H1 (cell line): ENCODE measurements around the gene KRTAP8-1. TPM values are rescaled to one million over a fixed set of nuclear protein-coding genes. Genes with fewer than 3 reads are reported as not detected.

Experiments
- CTCF ChIA-PET: fragments of 300-600 bp; sonication (Branson Sonifier 250); formaldehyde crosslinking; loops from one replicate; lab custom pipeline; 2021; ENCODE audit not compliant: partially characterized antibody; lab: Charles Lee
- POLR2A ChIA-PET: fragments of 300-600 bp; sonication (Branson Sonifier 250); formaldehyde crosslinking; loops from one replicate; lab custom pipeline; 2021; ENCODE audit warnings: inconsistent platforms; ENCODE audit not compliant: partially characterized antibody; lab: Charles Lee
- DNase-seq, 2 experiments: peaks; one replicate each; pipeline versions ENCODE4 v3.0.0 to v3.0.0-alpha.2; 2010 to 2022; ENCODE audit warnings: low spot score in 2 of 2, low read depth in 1 of 2, mixed read lengths in 1 of 2
- FAIRE-seq: peaks from 2 replicates; lab custom pipeline; 2011; peaks lifted over from hg19 to GRCh38; lab: Jason Lieb, UNC
- H2AFZ ChIP-seq: 2 replicates; pipeline ENCODE4 v1.8.1; 2012; ENCODE audit warnings: low read length, inconsistent platforms
- H2AK5ac ChIP-seq: 2 replicates; pipeline ENCODE4 v1.6.1; 2013; ENCODE audit warnings: low read depth, low read length
- H2BK120ac ChIP-seq: replicated peaks from 2 replicates; pipeline ENCODE3; 2013; ENCODE audit warnings: low read depth, low read length, inconsistent platforms
- H2BK12ac ChIP-seq: 2 replicates; pipeline ENCODE4 v1.6.1; 2013; ENCODE audit warnings: low read depth, low read length
- H2BK15ac ChIP-seq: 2 replicates; pipeline ENCODE4 v1.6.1; 2013; ENCODE audit warnings: low read length
- H2BK20ac ChIP-seq: 2 replicates; pipeline ENCODE4 v1.6.1; 2013; ENCODE audit warnings: low read length
- H2BK5ac ChIP-seq: 2 replicates; pipeline ENCODE4 v1.6.1; 2013; ENCODE audit warnings: low read depth, low read length
- H3K14ac ChIP-seq: 2 replicates; pipeline ENCODE4 v1.6.1; 2013; ENCODE audit warnings: inconsistent platforms; ENCODE audit not compliant: insufficient read length
- H3K18ac ChIP-seq: 2 replicates; pipeline ENCODE4 v1.6.1; 2013; ENCODE audit warnings: low read length; ENCODE audit errors: extremely low read depth
- H3K23ac ChIP-seq: 2 replicates; pipeline ENCODE4 v1.6.1; 2013; ENCODE audit warnings: inconsistent platforms; ENCODE audit not compliant: insufficient read length
- H3K23me2 ChIP-seq: 2 replicates; pipeline ENCODE4 v1.6.1; 2013; ENCODE audit warnings: low read depth, low read length
- H3K27ac ChIP-seq: 2 replicates; pipeline ENCODE4 v1.6.1; 2011; ENCODE audit warnings: low read depth, low read length, inconsistent platforms
- H3K27me3 ChIP-seq, 4 experiments: replicated peaks in 1 of 4; 1 replicate in 1 of 4; 2 replicates in 3 of 4; pipeline versions ENCODE4 v1.6.1 to v1.8.1; 2011 to 2013; ENCODE audit warnings: low read length in 3 of 4, mild to moderate bottlenecking in 3 of 4, inconsistent platforms in 2 of 4, mixed read lengths in 2 of 4, moderate library complexity in 1 of 4; ENCODE audit not compliant: control insufficient read depth in 3 of 4, insufficient read depth in 3 of 4; ENCODE audit errors: extremely low read depth in 1 of 4
- H3K36me3 ChIP-seq, 4 experiments: 2 replicates each; pipeline versions ENCODE4 v1.6.1 to v1.8.1; 2011 to 2013; ENCODE audit warnings: mild to moderate bottlenecking in 4 of 4, low read length in 3 of 4, moderate library complexity in 2 of 4, control low read depth in 1 of 4, inconsistent platforms in 1 of 4; ENCODE audit not compliant: insufficient read depth in 4 of 4, control insufficient read depth in 2 of 4
- H3K4ac ChIP-seq: replicated peaks from 2 replicates; pipeline ENCODE3; 2013; ENCODE audit warnings: low read length, low read depth, mixed read lengths, inconsistent platforms; ENCODE audit not compliant: insufficient read length
- H3K4me1 ChIP-seq, 4 experiments: replicated peaks in 1 of 4; 1 replicate in 1 of 4; 2 replicates in 3 of 4; pipeline versions ENCODE4 v1.6.1 to v1.8.1; 2011 to 2013; ENCODE audit warnings: low read length in 3 of 4, inconsistent platforms in 2 of 4, mixed read lengths in 1 of 4; ENCODE audit not compliant: insufficient read depth in 4 of 4, control insufficient read depth in 3 of 4
- H3K4me2 ChIP-seq, 2 experiments: 2 replicates each; pipeline versions ENCODE4 v1.6.1 to v1.8.1; 2011 to 2013; ENCODE audit warnings: low read depth in 2 of 2, low read length in 2 of 2, control low read depth in 1 of 2, inconsistent platforms in 1 of 2, mild to moderate bottlenecking in 1 of 2; ENCODE audit not compliant: insufficient read depth in 1 of 2
- H3K4me3 ChIP-seq, 4 experiments: fragments of 200-600, 300-600 bp in 1 of 4; sonication (generic), shearing (Covaris generic), sonication (Bioruptor Twin) in 1 of 4; 2 replicates each; pipeline versions ENCODE4 v1.5.1 to v1.8.1; 2011 to 2016; ENCODE audit warnings: low read length in 4 of 4, low read depth in 3 of 4, control low read depth in 2 of 4, inconsistent platforms in 2 of 4, mild to moderate bottlenecking in 2 of 4, mixed read lengths in 1 of 4, moderate library complexity in 1 of 4; ENCODE audit not compliant: insufficient read depth in 2 of 4; ENCODE audit errors: extremely low read depth in 1 of 4
- H3K56ac ChIP-seq: replicated peaks from 2 replicates; pipeline ENCODE3; 2013; ENCODE audit warnings: low read depth, mild to moderate bottlenecking, mixed read lengths, low read length, inconsistent platforms; ENCODE audit not compliant: insufficient read length
- H3K79me1 ChIP-seq: 2 replicates; pipeline ENCODE4 v1.6.1; 2013; ENCODE audit warnings: low read depth, low read length, control low read depth
- H3K79me2 ChIP-seq, 2 experiments: 2 replicates each; pipeline versions ENCODE4 v1.6.1 to v1.8.1; 2012 to 2013; ENCODE audit warnings: low read length in 2 of 2, mild to moderate bottlenecking in 2 of 2, inconsistent platforms in 1 of 2; ENCODE audit not compliant: insufficient read depth in 2 of 2, control insufficient read depth in 1 of 2
- H3K9ac ChIP-seq, 4 experiments: replicated peaks in 1 of 4; 1 replicate in 1 of 4; 2 replicates in 3 of 4; pipeline versions ENCODE4 v1.6.1 to v1.8.1; 2011 to 2013; ENCODE audit warnings: low read depth in 3 of 4, low read length in 3 of 4, control low read depth in 2 of 4, mild to moderate bottlenecking in 2 of 4, moderate library complexity in 2 of 4, inconsistent platforms in 1 of 4; ENCODE audit errors: extremely low read depth in 1 of 4
- H3K9me3 ChIP-seq, 2 experiments: 2 replicates each; pipeline versions ENCODE4 v1.6.1 to v1.8.1; 2012 to 2013; ENCODE audit warnings: mild to moderate bottlenecking in 2 of 2, moderate library complexity in 2 of 2, control low read depth in 1 of 2, inconsistent platforms in 1 of 2, low read depth in 1 of 2, low read length in 1 of 2, mixed read lengths in 1 of 2; ENCODE audit not compliant: insufficient read depth in 2 of 2
- H4K20me1 ChIP-seq, 2 experiments: replicated peaks in 1 of 2; 2 replicates each; pipeline versions ENCODE3 to v1.8.1; 2011 to 2013; ENCODE audit warnings: inconsistent platforms in 2 of 2, low read length in 2 of 2, mild to moderate bottlenecking in 1 of 2; ENCODE audit not compliant: insufficient read depth in 2 of 2, control insufficient read depth in 1 of 2
- H4K5ac ChIP-seq: 2 replicates; pipeline ENCODE4 v1.6.1; 2013; ENCODE audit warnings: low read length, low read depth, mixed read lengths, inconsistent platforms; ENCODE audit not compliant: insufficient read length
- H4K8ac ChIP-seq: 2 replicates; pipeline ENCODE4 v1.8.0; 2013; ENCODE audit warnings: mild to moderate bottlenecking, moderate library complexity, low read length, inconsistent platforms; ENCODE audit not compliant: insufficient read depth; ENCODE audit errors: extremely low read depth
- H4K91ac ChIP-seq: replicated peaks from 2 replicates; pipeline ENCODE3; 2013; ENCODE audit warnings: low read length, mixed read lengths, inconsistent platforms; ENCODE audit not compliant: insufficient read length
- GABPA ChIP-seq: IDR thresholded peaks from 2 replicates; pipeline ENCODE4 v1.6.1; 2011; ENCODE audit warnings: mild to moderate bottlenecking, low read length, moderate library complexity, borderline replicate concordance; ENCODE audit not compliant: insufficient read depth
- GTF2F1 ChIP-seq: IDR thresholded peaks from 2 replicates; pipeline ENCODE4 v1.6.1; 2012; ENCODE audit warnings: low read depth, low read length, improper control_type of control experiment, borderline replicate concordance
- KDM1A ChIP-seq: fragments of 200-600, 300-600 bp; sonication (generic); IDR thresholded peaks from 2 replicates; pipeline ENCODE4 v1.7.1; 2016; ENCODE audit warnings: mild to moderate bottlenecking, low read length, borderline replicate concordance
- KDM4A ChIP-seq: IDR thresholded peaks from one replicate; pipeline ENCODE4 v1.7.1; 2012; ENCODE audit warnings: low read depth, mild to moderate bottlenecking, moderate library complexity, low read length, inconsistent platforms; ENCODE audit not compliant: severe bottlenecking
- KDM5A ChIP-seq: fragments of 200-600 bp; IDR thresholded peaks from 2 replicates; pipeline ENCODE4 v1.7.1; 2012; ENCODE audit warnings: mild to moderate bottlenecking, low read length, inconsistent platforms, mixed read lengths
- PHF8 ChIP-seq: fragments of 200-600 bp; sonication (generic); conservative IDR thresholded peaks from 2 replicates; pipeline ENCODE4 v1.7.1; 2012; ENCODE audit warnings: low read depth, mild to moderate bottlenecking, inconsistent platforms, low read length, moderate library complexity
- RAD21 ChIP-seq, 2 experiments: IDR thresholded peaks in 1 of 2; conservative IDR thresholded peaks in 1 of 2; 2 replicates each; pipeline ENCODE4 v1.6.1; 2011; ENCODE audit warnings: low read depth in 2 of 2, low read length in 2 of 2, improper control_type of control experiment in 1 of 2, inconsistent platforms in 1 of 2, mild to moderate bottlenecking in 1 of 2, moderate library complexity in 1 of 2
- RBBP5 ChIP-seq: IDR thresholded peaks from 2 replicates; pipeline ENCODE4 v1.7.1; 2012; ENCODE audit warnings: low read depth, mild to moderate bottlenecking, inconsistent platforms, low read length, moderate library complexity, borderline replicate concordance
- SIN3A ChIP-seq, 2 experiments: IDR thresholded peaks in 1 of 2; conservative IDR thresholded peaks in 1 of 2; 2 replicates each; pipeline ENCODE4 v1.6.1; 2011 to 2012; ENCODE audit warnings: low read length in 2 of 2, improper control_type of control experiment in 1 of 2, low read depth in 1 of 2, mild to moderate bottlenecking in 1 of 2
- TEAD4 ChIP-seq: IDR thresholded peaks from 2 replicates; pipeline ENCODE4 v1.6.1; 2012; ENCODE audit warnings: low read depth, low read length, inconsistent platforms, mixed read lengths
- WGBS, 2 experiments: shearing (Covaris generic) in 1 of 2; methylation state at CpG; one replicate each; pipeline versions ENCODE4 v1.1.6 to v1.1.7; 2013 to 2015; ENCODE audit warnings: low lambda C conversion rate in 2 of 2, mixed read lengths in 2 of 2, inconsistent platforms in 1 of 2, low coverage in 1 of 2, missing lambda C conversion rate in 1 of 2; ENCODE audit not compliant: insufficient replicate concordance in 2 of 2, insufficient coverage in 1 of 2, insufficient read length in 1 of 2; ENCODE audit errors: extremely low coverage in 1 of 2, missing lambda C conversion rate in 1 of 2; 5-methylcytosine and 5-hydroxymethylcytosine counted together
- polyA plus RNA-seq, 7 experiments: library from polyadenylated mRNA; depleted of rRNA in 3 of 7; stranded (reverse) in 5 of 7; unstranded in 2 of 7; fragments of >200 nt in 5 of 7; fragments of 200-250 nt in 2 of 7; gene quantifications; 1 replicate in 5 of 7; 2 replicates in 1 of 7; 4 replicates in 1 of 7; pipeline versions ENCODE4 v1.2.1 to v1.2.3, GENCODE V29; 2011 to 2013; ENCODE audit warnings: missing spikeins in 2 of 7, mixed read lengths in 2 of 7
- total RNA-seq: library from RNA; stranded (reverse); fragmentation: NEBNext Ultra II Directional; extraction: Animal tissue kit (Norgen Biotek cat#: 25700); gene quantifications from 2 replicates; pipeline ENCODE4 v1.2.1, GENCODE V29; 2021

KRTAP8-1 gene
- total and polyA plus RNA-seq, 2 of the 8 experiments (the other 6 are each of a cell fraction or from before 2014, with no cell fraction given) = not detected

- Histone ChIP-seq H3K18ac (no peak overlapping the region), H2AK5ac (no peak overlapping the region), H2BK15ac (no peak overlapping the region), H4K5ac (no peak overlapping the region), H3K4me1 (no peaks in the 10 kb centered on the region), H4K8ac (no peak overlapping the region), H2BK20ac (no peak overlapping the region), H3K9me3 (no peaks in the 10 kb centered on the region; a peak in 1 of 4 replicates), H4K20me1 (no peaks in the 10 kb centered on the region), H2BK5ac (no peak overlapping the region), H4K91ac (no peak overlapping the region), H2AFZ (no peak overlapping the region), H3K4me3 (no peak overlapping the region), H2BK12ac (no peak overlapping the region), H3K56ac (no peak overlapping the region), H3K23ac (no peak overlapping the region), H3K4me2 (no peak overlapping the region), H3K9ac (no peak overlapping the region), H3K27me3 (no peaks in the 10 kb centered on the region), H3K27ac (no peak overlapping the region), H3K79me1 (no peaks in the 10 kb centered on the region), H3K14ac (no peak overlapping the region), H3K36me3 (no peaks in the 10 kb centered on the region), H3K23me2 (no peaks in the 10 kb centered on the region), H2BK120ac (no peak overlapping the region), H3K79me2 (no peaks in the 10 kb centered on the region), H3K4ac (no peak overlapping the region)
- CTCF ChIA-PET = no interaction called here
- POLR2A ChIA-PET = no interaction called here
- WGBS, 2 experiments = 100% methylated on average over 1 of the region's 1 CpG; no CpG with 5 or more reads in 1 of the 2 experiments
- FAIRE-seq (no peak), DNase-seq (no peak)
- TF ChIP-seq KDM5A (no peak), RAD21 (IDR thresholded peaks at IDR 0.05 in 1 of 2, conservative IDR thresholded peaks at IDR 0.05 in 1 of 2; ENCODE audit: low read depth in 2 of 2, low read length in 2 of 2) (no peak), GABPA (no peak), SIN3A (conservative IDR thresholded peaks at IDR 0.05 in 1 of 2, IDR thresholded peaks at IDR 0.05 in 1 of 2; ENCODE audit: low read depth in 1 of 2, low read length in 2 of 2) (no peak), RBBP5 (no peak), GTF2F1 (no peak), KDM4A (no peak), TEAD4 (no peak), PHF8 (no peak), KDM1A (no peak)
Observed at GRCh38 chr21:30779249-30779648, 33.8 kb downstream of the KRTAP8-1 start.
